OCI-LY3 (cell line): ENCODE measurements around the gene ASB14.

ENCODE experiments used
- H2AFZ ChIP-seq: fragments of 200-600, 300-600 bp; shearing (Covaris generic); 2 replicates; pipeline ENCODE4 v1.6.0; 2014; ENCODE audit warnings: antibody characterized with exemption, low read depth, low read length
- H3K27ac ChIP-seq: fragments of 200-600, 300-600 bp; sonication (generic); 2 replicates; pipeline ENCODE4 v1.5.1; 2014; ENCODE audit warnings: mild to moderate bottlenecking, low read length, moderate library complexity, mixed read lengths
- H3K27me3 ChIP-seq: fragments of 200-600, 300-600 bp; sonication (generic); 2 replicates; pipeline ENCODE4 v1.6.1; 2014; ENCODE audit warnings: low read depth, low read length, mixed read lengths
- H3K36me3 ChIP-seq: fragments of 200-600, 300-600 bp; sonication (generic); replicated peaks from 2 replicates; pipeline ENCODE3; 2014; ENCODE audit warnings: low read depth, low read length, mixed read lengths
- H3K4me1 ChIP-seq: fragments of 300-600, 200-600 bp; sonication (generic); 2 replicates; pipeline ENCODE4 v1.6.1; 2014; ENCODE audit warnings: low read length, mixed read lengths
- H3K4me2 ChIP-seq: fragments of 200-600, 300-600 bp; sonication (generic); 2 replicates; pipeline ENCODE4 v1.6.1; 2014; ENCODE audit warnings: low read length, mixed read lengths
- H3K4me3 ChIP-seq: fragments of 300-600, 200-600 bp; sonication (generic); 2 replicates; pipeline ENCODE4 v1.5.1; 2014; ENCODE audit warnings: antibody characterized with exemption, mild to moderate bottlenecking, low read length, moderate library complexity
- H3K79me2 ChIP-seq: fragments of 300-600, 200-600 bp; shearing (Covaris generic); 2 replicates; pipeline ENCODE4 v1.6.1; 2014; ENCODE audit warnings: mild to moderate bottlenecking, low read length, mixed read lengths
- H3K9ac ChIP-seq: fragments of 300-600, 200-600 bp; shearing (Covaris generic); 2 replicates; pipeline ENCODE4 v1.6.0; 2014; ENCODE audit warnings: mild to moderate bottlenecking, low read length, moderate library complexity
- H3K9me3 ChIP-seq: fragments of 200-600, 300-600 bp; shearing (Covaris generic); 2 replicates; pipeline ENCODE4 v1.6.1; 2014; ENCODE audit warnings: low read length, mixed read lengths; ENCODE audit not compliant: insufficient read depth
- H4K20me1 ChIP-seq: fragments of 200-600, 300-600 bp; sonication (generic); 2 replicates; pipeline ENCODE4 v1.6.1; 2016; ENCODE audit warnings: low read length, mixed read lengths; ENCODE audit not compliant: insufficient read depth
- CTCF ChIP-seq: fragments of 200-600, 300-600 bp; sonication (generic); IDR thresholded peaks from 2 replicates; pipeline ENCODE4 v1.5.1; 2014; ENCODE audit warnings: antibody characterized with exemption, low read length, low read depth
- EZH2phosphoT487 ChIP-seq: fragments of 200-600 bp; shearing (Covaris generic); IDR thresholded peaks from 2 replicates; pipeline ENCODE4 v1.6.1; 2018; ENCODE audit warnings: antibody characterized with exemption, mixed run types, low read depth

Gene ASB14

GRCh38 chr3:57261119-57261518 lies 31.4 kb downstream of the ASB14 start:
- no peak overlapping the region for H2AFZ ChIP-seq
- H3K9me3 ChIP-seq = no peaks in the 10 kb centered on the region
- H3K27ac ChIP-seq = no peak overlapping the region
- H3K4me1 ChIP-seq = no peaks in the 10 kb centered on the region
- H4K20me1 ChIP-seq = no peaks in the 10 kb centered on the region
- H3K79me2 ChIP-seq = no peaks in the 10 kb centered on the region
- no peaks in the 10 kb centered on the region for H3K27me3 ChIP-seq
- H3K36me3 ChIP-seq = peaks cover 34% of the 10 kb centered on the region
- no peak overlapping the region for H3K4me2 ChIP-seq
- TF ChIP-seq EZH2phosphoT487 (no peak), CTCF (no peak)
- H3K9ac ChIP-seq = no peak overlapping the region
- no peak overlapping the region for H3K4me3 ChIP-seq

- Histone ChIP-seq H3K9me3 (no peaks in the 10 kb centered on the region), H3K4me1 (no peaks in the 10 kb centered on the region)
- TF ChIP-seq CTCF (no peak), EZH2phosphoT487 (no peak)
These were observed 34.8 kb downstream of the ASB14 start for GRCh38 chr3:57257678-57258077.

GRCh38 chr3:57256844-57257243 lies 35.6 kb downstream of the ASB14 start:
- Histone ChIP-seq H3K4me1 (no peaks in the 10 kb centered on the region), H2AFZ (no peak overlapping the region), H3K36me3 (peaks cover 22% of the 10 kb centered on the region), H3K4me3 (no peak overlapping the region), H3K27ac (no peak overlapping the region), H4K20me1 (no peaks in the 10 kb centered on the region), H3K4me2 (no peak overlapping the region), H3K27me3 (no peaks in the 10 kb centered on the region), H3K79me2 (no peaks in the 10 kb centered on the region), H3K9ac (no peak overlapping the region), H3K9me3 (no peaks in the 10 kb centered on the region)
- no peak for TF ChIP-seq EZH2phosphoT487
- TF ChIP-seq CTCF = no peak

More at GRCh38 chr3:57257678-57258077, 34.8 kb downstream of the ASB14 start:
- Histone ChIP-seq H3K27me3 (no peaks in the 10 kb centered on the region), H3K79me2 (no peaks in the 10 kb centered on the region), H3K9ac (no peak overlapping the region), H2AFZ (no peak overlapping the region), H3K4me3 (no peak overlapping the region), H3K36me3 (peaks cover 26% of the 10 kb centered on the region), H4K20me1 (no peaks in the 10 kb centered on the region), H3K4me2 (no peak overlapping the region), H3K27ac (no peak overlapping the region)

GRCh38 chr3:57252404-57252803 lies 40.1 kb downstream of the ASB14 start:
- Histone ChIP-seq H3K27me3 (no peaks in the 10 kb centered on the region), H3K27ac (no peak overlapping the region), H4K20me1 (no peaks in the 10 kb centered on the region), H3K79me2 (no peaks in the 10 kb centered on the region), H3K4me2 (no peak overlapping the region), H2AFZ (no peak overlapping the region), H3K4me1 (no peaks in the 10 kb centered on the region), H3K9me3 (no peaks in the 10 kb centered on the region), H3K36me3 (peaks cover 15% of the 10 kb centered on the region), H3K4me3 (no peak overlapping the region), H3K9ac (no peak overlapping the region)
- TF ChIP-seq CTCF (no peak), EZH2phosphoT487 (no peak)
